HK-2 (cell line): ENCODE measurements around the gene R3HCC1L.

Source experiments
- DNase-seq: peaks from one replicate; pipeline ENCODE4 v3.0.0-alpha.2; 2018; ENCODE audit not compliant: unreplicated experiment

R3HCC1L gene

GRCh38 chr10:98231417-98231816 is 97.0 kb downstream of the R3HCC1L start:
- no peak for DNase-seq

GRCh38 chr10:98235846-98236245 is 101.4 kb downstream of the R3HCC1L start:
- DNase-seq, result no peak

GRCh38 chr10:98236862-98237261 is 102.4 kb downstream of the R3HCC1L start:
- no peak for DNase-seq

GRCh38 chr10:98238391-98238790 is 103.9 kb downstream of the R3HCC1L start:
- no peak for DNase-seq

GRCh38 chr10:98240524-98240923 is 106.1 kb downstream of the R3HCC1L start:
- DNase-seq, result no peak

- no peak for DNase-seq
Observed at GRCh38 chr10:98242823-98243222, 108.4 kb downstream of the R3HCC1L start.

GRCh38 chr10:98244141-98244540 is 109.7 kb downstream of the R3HCC1L start:
- DNase-seq, result no peak

- no peak for DNase-seq
Observed at GRCh38 chr10:98244586-98244985, 110.1 kb downstream of the R3HCC1L start.

GRCh38 chr10:98246911-98247805 is 112.7 kb downstream of the R3HCC1L start:
- no peak for DNase-seq

- DNase-seq, result no peak
Observed at GRCh38 chr10:98248018-98248417, 113.6 kb downstream of the R3HCC1L start.

- no peak for DNase-seq
Observed at GRCh38 chr10:98249134-98249533, 114.7 kb downstream of the R3HCC1L start.

- DNase-seq, result no peak
Observed at GRCh38 chr10:98251399-98251798, 116.9 kb downstream of the R3HCC1L start.

- DNase-seq, result no peak
Observed at GRCh38 chr10:98252464-98252863, 118.0 kb downstream of the R3HCC1L start.

- DNase-seq, result no peak
Observed at GRCh38 chr10:98253499-98253898, 119.0 kb downstream of the R3HCC1L start.

- no peak for DNase-seq
Observed at GRCh38 chr10:98254234-98254974, 119.9 kb downstream of the R3HCC1L start.

- DNase-seq, result no peak
Observed at GRCh38 chr10:98255146-98255877, 120.9 kb downstream of the R3HCC1L start.

GRCh38 chr10:98256692-98257091 is 122.2 kb downstream of the R3HCC1L start:
- no peak for DNase-seq

GRCh38 chr10:98257198-98257597 is 122.7 kb downstream of the R3HCC1L start:
- no peak for DNase-seq

GRCh38 chr10:98257961-98258360 is 123.5 kb downstream of the R3HCC1L start:
- DNase-seq, result no peak

- no peak for DNase-seq
Observed at GRCh38 chr10:98258683-98259454, 124.4 kb downstream of the R3HCC1L start.

GRCh38 chr10:98259606-98260315 is 125.3 kb downstream of the R3HCC1L start:
- no peak for DNase-seq
